Calu3 (cell line): ENCODE measurements around the gene PRPF40A. TPM values are rescaled to one million over a fixed set of nuclear protein-coding genes. Genes with fewer than 3 reads are reported as not detected.

ENCODE experiments used
- BruUV-seq: library from RNA; stranded (reverse); fragments of 400-500 nt; replicated peaks from 2 replicates; lab custom pipeline; 2021; lab: Mats Ljungman, UMichigan
- CTCF ChIA-PET: fragments of 300-600 bp; sonication (Branson Sonifier 250); formaldehyde crosslinking; loops from one replicate; lab custom pipeline; 2022; ENCODE audit warnings: antibody characterized with exemption; lab: Charles Lee
- DNase-seq: peaks from one replicate; pipeline ENCODE4 v3.0.0; 2022
- H3K27ac Mint-ChIP-seq: one replicate; pipeline ENCODE4 v1.8.0; 2022; ENCODE audit warnings: mixed read lengths; ENCODE audit not compliant: unreplicated experiment
- H3K27me3 Mint-ChIP-seq: one replicate; pipeline ENCODE4 v1.8.0; 2022; ENCODE audit warnings: mixed read lengths; ENCODE audit not compliant: unreplicated experiment
- H3K36me3 Mint-ChIP-seq: one replicate; pipeline ENCODE4 v1.8.0; 2022; ENCODE audit warnings: mild to moderate bottlenecking, moderate library complexity, mixed read lengths; ENCODE audit not compliant: insufficient read depth, unreplicated experiment
- H3K4me1 Mint-ChIP-seq: one replicate; pipeline ENCODE4 v1.8.0; 2022; ENCODE audit warnings: mild to moderate bottlenecking, low read depth, mixed read lengths; ENCODE audit not compliant: unreplicated experiment
- H3K4me3 Mint-ChIP-seq: one replicate; pipeline ENCODE4 v1.8.0; 2022; ENCODE audit warnings: mild to moderate bottlenecking, low read depth, moderate library complexity, mixed read lengths; ENCODE audit not compliant: unreplicated experiment
- H3K9me3 Mint-ChIP-seq: one replicate; pipeline ENCODE4 v1.8.0; 2022; ENCODE audit warnings: low read depth, mixed read lengths; ENCODE audit not compliant: unreplicated experiment
- intact Hi-C: fragments of 100-400 bp; cut with micrococcal nuclease; formaldehyde crosslinking; loops from one replicate; pipeline ENCODE4 v1.10.0; 2022; ENCODE audit not compliant: unreplicated experiment
- total RNA-seq: library from RNA; stranded (reverse); gene quantifications from 2 replicates; pipeline ENCODE4 v1.2.3, GENCODE V29; 2022
- TF ChIP-seq, protein P1 (sequence below): fragments of 200-600 bp; IDR thresholded peaks from one replicate; pipeline ENCODE4 v1.8.0; 2022; ENCODE audit warnings: antibody characterized with exemption; ENCODE audit not compliant: unreplicated experiment

Gene PRPF40A
- total RNA-seq, 1 experiment from 2014 or later: 118 TPM

DNA sequence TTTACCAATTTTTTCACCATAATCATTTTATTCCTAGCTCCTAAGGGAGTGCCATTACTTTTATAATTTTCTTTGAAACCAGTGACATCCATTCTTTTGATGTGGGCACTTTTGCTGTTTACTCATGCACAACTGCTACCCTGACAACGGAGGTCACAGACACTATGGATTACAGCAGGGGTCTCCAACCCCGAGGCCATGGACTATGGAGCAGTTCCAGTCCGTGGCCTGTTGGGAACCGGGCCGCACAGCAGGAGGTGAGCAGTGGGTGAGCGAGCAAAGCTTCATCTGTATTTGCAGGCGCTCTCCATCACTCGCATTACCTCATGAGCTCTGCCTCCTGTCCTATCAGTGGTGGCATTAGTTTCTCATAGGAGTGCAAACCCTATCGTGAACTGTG, 34.6 kb downstream of the PRPF40A start:
- no TSS peak for BruUV-seq

DNA sequence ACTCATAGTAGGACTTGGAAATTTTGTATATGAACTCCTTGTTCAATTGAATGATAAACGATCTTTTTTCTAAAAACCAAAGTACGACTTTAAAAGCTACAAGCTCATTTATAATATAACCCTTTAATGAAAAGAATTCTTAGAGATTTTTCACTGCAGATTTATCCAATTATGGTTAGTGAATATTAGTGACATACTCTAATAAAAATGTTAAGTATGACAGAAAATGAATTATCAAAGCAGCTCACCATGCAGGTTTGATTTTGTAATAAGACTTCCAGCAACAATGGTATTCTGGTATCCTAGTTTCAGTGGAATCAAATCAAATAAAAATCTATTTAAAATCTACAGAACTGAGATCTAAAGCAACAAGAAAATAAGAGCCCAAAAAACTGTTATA, 38.5 kb downstream of the PRPF40A start:
- Mint-ChIP-seq H3K9me3 (no peaks in the 10 kb centered on the region), H3K4me1 (no peaks in the 10 kb centered on the region), H3K27me3 (no peaks in the 10 kb centered on the region), H3K4me3 (no peak overlapping the region), H3K36me3 (peaks cover 46% of the 10 kb centered on the region), H3K27ac (no peak overlapping the region)
- intact Hi-C loops: no loop called here
- DNase-seq: no peak
- CTCF ChIA-PET: interaction anchor here (0.7 kb wide), 1 partner anchor 11 kb away, joined by 4 read pairs; no protein-coding TSS in a partner anchor
- TF ChIP-seq, protein P1, sequence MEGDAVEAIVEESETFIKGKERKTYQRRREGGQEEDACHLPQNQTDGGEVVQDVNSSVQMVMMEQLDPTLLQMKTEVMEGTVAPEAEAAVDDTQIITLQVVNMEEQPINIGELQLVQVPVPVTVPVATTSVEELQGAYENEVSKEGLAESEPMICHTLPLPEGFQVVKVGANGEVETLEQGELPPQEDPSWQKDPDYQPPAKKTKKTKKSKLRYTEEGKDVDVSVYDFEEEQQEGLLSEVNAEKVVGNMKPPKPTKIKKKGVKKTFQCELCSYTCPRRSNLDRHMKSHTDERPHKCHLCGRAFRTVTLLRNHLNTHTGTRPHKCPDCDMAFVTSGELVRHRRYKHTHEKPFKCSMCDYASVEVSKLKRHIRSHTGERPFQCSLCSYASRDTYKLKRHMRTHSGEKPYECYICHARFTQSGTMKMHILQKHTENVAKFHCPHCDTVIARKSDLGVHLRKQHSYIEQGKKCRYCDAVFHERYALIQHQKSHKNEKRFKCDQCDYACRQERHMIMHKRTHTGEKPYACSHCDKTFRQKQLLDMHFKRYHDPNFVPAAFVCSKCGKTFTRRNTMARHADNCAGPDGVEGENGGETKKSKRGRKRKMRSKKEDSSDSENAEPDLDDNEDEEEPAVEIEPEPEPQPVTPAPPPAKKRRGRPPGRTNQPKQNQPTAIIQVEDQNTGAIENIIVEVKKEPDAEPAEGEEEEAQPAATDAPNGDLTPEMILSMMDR: no peak
- no TSS peak for BruUV-seq

More for the DNA sequence above, 34.6 kb downstream of the PRPF40A start:
- intact Hi-C loops: no loop called here
- Mint-ChIP-seq H3K4me3 (no peak overlapping the region), H3K36me3 (peaks cover 31% of the 10 kb centered on the region), H3K27me3 (no peaks in the 10 kb centered on the region), H3K27ac (no peak overlapping the region), H3K9me3 (no peaks in the 10 kb centered on the region), H3K4me1 (peaks cover 8% of the 10 kb centered on the region)
- TF ChIP-seq, protein P1: no peak
- DNase-seq: no peak
- CTCF ChIA-PET: no interaction called here

DNA sequence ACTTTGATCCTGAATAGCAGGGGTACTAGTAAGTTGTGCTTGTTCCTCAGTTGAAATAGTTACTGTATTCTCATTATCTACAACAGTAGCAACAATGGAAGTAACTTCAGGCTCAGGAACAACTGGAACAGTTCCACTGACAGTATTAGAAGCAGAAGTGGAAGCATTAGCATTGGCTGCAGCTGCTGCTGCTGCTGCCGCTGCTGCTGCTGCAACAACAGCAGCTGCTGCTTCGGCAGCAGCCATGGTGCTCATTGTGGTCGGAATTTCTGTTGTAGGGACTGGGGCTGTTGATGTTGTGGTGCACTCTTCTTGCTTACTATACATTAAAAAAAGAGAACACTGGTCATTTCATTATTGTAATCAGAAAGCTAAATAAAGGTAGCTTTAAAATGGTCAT, 40.8 kb downstream of the PRPF40A start:
- Mint-ChIP-seq H3K36me3 (peaks cover 59% of the 10 kb centered on the region), H3K4me3 (no peak overlapping the region), H3K27me3 (no peaks in the 10 kb centered on the region), H3K27ac (no peak overlapping the region), H3K4me1 (no peaks in the 10 kb centered on the region), H3K9me3 (no peaks in the 10 kb centered on the region)
- no peak for DNase-seq
- intact Hi-C loops: no loop called here
- BruUV-seq: no TSS peak
- TF ChIP-seq, protein P1: no peak
- CTCF ChIA-PET: no interaction called here

DNA sequence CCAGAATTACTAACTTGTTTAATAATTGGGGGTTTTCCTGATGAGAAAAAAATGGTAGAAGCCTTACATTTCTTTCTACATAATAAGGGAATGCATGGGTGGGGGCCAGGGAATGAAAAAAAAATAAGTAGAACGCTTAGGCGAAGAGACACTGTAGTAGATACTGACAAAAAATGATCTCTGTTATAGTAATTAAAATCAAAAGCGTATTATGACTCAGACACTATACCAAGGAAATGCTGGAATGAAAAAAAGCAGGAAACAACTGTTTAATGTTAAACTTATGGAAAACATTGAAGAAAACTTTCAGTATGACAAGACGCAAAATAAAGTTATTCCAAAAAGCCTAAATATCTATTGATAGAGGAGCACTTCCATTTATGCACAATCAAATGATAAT, 42.9 kb downstream of the PRPF40A start:
- Mint-ChIP-seq H3K9me3 (no peaks in the 10 kb centered on the region), H3K4me3 (no peak overlapping the region), H3K27me3 (no peaks in the 10 kb centered on the region), H3K4me1 (no peaks in the 10 kb centered on the region), H3K36me3 (peaks cover 50% of the 10 kb centered on the region), H3K27ac (no peak overlapping the region)
- no TSS peak for BruUV-seq
- TF ChIP-seq, protein P1: no peak
- no peak for DNase-seq
- CTCF ChIA-PET: no interaction called here
- intact Hi-C loops: no loop called here
